HepG2 (cell line): Measurements from ENCODE around the gene IFNG-AS1. TPM values are rescaled to one million over a fixed set of nuclear protein-coding genes. Genes with fewer than 3 reads are reported as not detected.

Experiments
- ATAC-seq: fragments of 200-7000 bp; cut with Tn5 transposase; 3 replicates; pipeline ENCODE4 v1.9.1; 2020; ENCODE audit warnings: mild to moderate bottlenecking, moderate library complexity
- BruUV-seq: library from RNA; stranded (reverse); fragments of 400-500 nt; replicated peaks from 2 replicates; lab custom pipeline; 2021; lab: Mats Ljungman, UMichigan
- CTCF ChIA-PET: fragments of 300-600 bp; formaldehyde crosslinking; extraction: SDS; loops from one replicate; lab custom pipeline; 2021; ENCODE audit warnings: low total read pairs, inconsistent platforms, low intra/inter-chr PET ratio; lab: Yijun Ruan, JAX
- POLR2A ChIA-PET: fragments of 350-600 bp; sonication (Branson Sonifier 250); formaldehyde crosslinking; loops from one replicate; lab custom pipeline; 2020; ENCODE audit warnings: antibody characterized with exemption, inconsistent platforms; lab: Yijun Ruan, JAX
- DNase-seq: peaks from one replicate; pipeline ENCODE4 v3.0.0-alpha.2; 2015; ENCODE audit warnings: low spot score
- FAIRE-seq: peaks from 3 replicates; lab custom pipeline; 2011; peaks lifted over from hg19 to GRCh38; lab: Jason Lieb, UNC
- H2AFZ ChIP-seq: one replicate; pipeline ENCODE4 v1.6.1; 2011; ENCODE audit warnings: low read length, inconsistent platforms
- H3K27ac ChIP-seq: fragments of 300-600 bp; 3 replicates; pipeline ENCODE4 v1.8.0; 2011; ENCODE audit warnings: mixed run types, mild to moderate bottlenecking, mixed read lengths, low read length, inconsistent platforms; ENCODE audit not compliant: insufficient read depth; ENCODE audit errors: extremely low read length
- H3K27me3 ChIP-seq, 2 experiments: fragments of 200-600 bp in 1 of 2; 2 replicates in 1 of 2; 3 replicates in 1 of 2; pipeline versions ENCODE4 v1.6.0 to v1.8.0; 2011; ENCODE audit warnings: low read length in 2 of 2, mild to moderate bottlenecking in 2 of 2, moderate library complexity in 2 of 2, inconsistent platforms in 1 of 2; ENCODE audit not compliant: insufficient read depth in 2 of 2, control insufficient read depth in 1 of 2
- H3K36me3 ChIP-seq, 2 experiments: fragments of 200-600 bp in 1 of 2; replicated peaks in 1 of 2; 2 replicates in 1 of 2; 3 replicates in 1 of 2; pipeline versions ENCODE4 v1.5.1 to v1.8.0; 2011; ENCODE audit warnings: low read length in 2 of 2, inconsistent platforms in 1 of 2; ENCODE audit not compliant: insufficient read depth in 2 of 2, control insufficient read depth in 1 of 2
- H3K4me1 ChIP-seq: 2 replicates; pipeline ENCODE4 v1.5.1; 2012; ENCODE audit warnings: low read length, inconsistent platforms; ENCODE audit not compliant: insufficient read depth
- H3K4me2 ChIP-seq: 2 replicates; pipeline ENCODE4 v1.6.0; 2011; ENCODE audit warnings: low read depth, low read length, inconsistent platforms
- H3K4me3 ChIP-seq, 3 experiments: fragments of 200-600 bp in 1 of 3; sonication (generic), shearing (Covaris generic) in 1 of 3; replicated peaks in 1 of 3; 2 replicates each; pipeline ENCODE4 v1.5.1; 2011 to 2016; ENCODE audit warnings: low read length in 3 of 3, inconsistent platforms in 2 of 3, low read depth in 2 of 3, mild to moderate bottlenecking in 2 of 3, control low read depth in 1 of 3, mixed read lengths in 1 of 3; ENCODE audit not compliant: insufficient read depth in 1 of 3
- H3K79me2 ChIP-seq: one replicate; pipeline ENCODE4 v1.6.1; 2011; ENCODE audit warnings: low read length, inconsistent platforms; ENCODE audit not compliant: insufficient read depth
- H3K9ac ChIP-seq: 2 replicates; pipeline ENCODE4 v1.6.0; 2011; ENCODE audit warnings: mild to moderate bottlenecking, low read depth, low read length, inconsistent platforms; ENCODE audit not compliant: insufficient read depth
- H3K9me3 ChIP-seq: 2 replicates; pipeline ENCODE4 v1.5.1; 2012; ENCODE audit warnings: mild to moderate bottlenecking, low read length
- H4K20me1 ChIP-seq: 2 replicates; pipeline ENCODE4 v1.6.0; 2011; ENCODE audit warnings: inconsistent platforms, mild to moderate bottlenecking, low read length, moderate library complexity; ENCODE audit not compliant: insufficient read depth
- CEBPB ChIP-seq: IDR thresholded peaks from 2 replicates; pipeline ENCODE4 v1.6.1; 2011; ENCODE audit warnings: low read depth, low read length, improper control_type of control experiment, borderline replicate concordance
- MED1 ChIP-seq: sonication (generic); formaldehyde crosslinking; IDR thresholded peaks from 2 replicates; pipeline ENCODE4 v1.4.0; 2020; ENCODE audit warnings: missing genetic modification reagents
- ZNF562 ChIP-seq: sonication (generic); formaldehyde crosslinking; IDR thresholded peaks from 2 replicates; pipeline ENCODE4 v1.8.0; 2022; ENCODE audit warnings: missing genetic modification reagents, borderline replicate concordance
- ZNF597 ChIP-seq: sonication (generic); formaldehyde crosslinking; IDR thresholded peaks from 2 replicates; pipeline ENCODE4 v1.5.0; 2020; ENCODE audit warnings: missing genetic modification reagents
- WGBS: methylation state at CpG from one replicate; pipeline ENCODE4 v1.1.6; 2017; ENCODE audit warnings: low lambda C conversion rate; 5-methylcytosine and 5-hydroxymethylcytosine counted together
- in situ Hi-C: cut with HindIII; loops from 2 replicates; pipeline ENCODE4 v1.10.0; 2017; ENCODE audit warnings: low pct_unique_long_range_greater_than_20kb; ENCODE audit not compliant: extremely low pct_ligation_motif_present
- intact Hi-C: fragments of 100-400 bp; cut with micrococcal nuclease; formaldehyde crosslinking; loops from one replicate; pipeline ENCODE4 v1.10.0; 2022; ENCODE audit not compliant: unreplicated experiment
- polyA plus RNA-seq, 8 experiments: library from polyadenylated mRNA; depleted of rRNA in 3 of 8; stranded (reverse) in 7 of 8; unstranded in 1 of 8; fragments of >200 nt; fragmentation: Illumina TruSeq in 4 of 8; extraction: Trizol in 4 of 8; gene quantifications; 2 replicates each; pipeline versions ENCODE4 v1.2.1 to v1.2.3, GENCODE V29; 2011 to 2016; ENCODE audit warnings: low read depth in 4 of 8, missing spikeins in 1 of 8, mixed read lengths in 1 of 8; ENCODE audit not compliant: insufficient read depth in 1 of 8
- total RNA-seq, 5 experiments: library from RNA; depleted of rRNA; stranded (reverse); fragments of >200 nt; fragmentation: Illumina TruSeq; extraction: Trizol; gene quantifications; 2 replicates each; pipeline ENCODE4 v1.2.3, GENCODE V29; 2016; ENCODE audit warnings: low read depth in 1 of 5
- TF ChIP-seq, protein P1 (sequence below): IDR thresholded peaks from 2 replicates; pipeline ENCODE4 v1.6.1; 2018; ENCODE audit warnings: missing genetic modification reagents, mild to moderate bottlenecking, missing compliant biosample characterization
- TF ChIP-seq, protein P2 (sequence below), 2 experiments: fragments of 450-650 bp in 1 of 2; sonication (generic) in 1 of 2; formaldehyde crosslinking; IDR thresholded peaks; 2 replicates each; pipeline versions ENCODE4 v1.5.0 to v1.8.0; 2020 to 2022; ENCODE audit warnings: mild to moderate bottlenecking in 1 of 2, missing genetic modification reagents in 1 of 2

Gene IFNG-AS1
- total and polyA plus RNA-seq, 2 of the 13 experiments (the other 11 are each of a cell fraction or from before 2014, with no cell fraction given) = not detected

DNA sequence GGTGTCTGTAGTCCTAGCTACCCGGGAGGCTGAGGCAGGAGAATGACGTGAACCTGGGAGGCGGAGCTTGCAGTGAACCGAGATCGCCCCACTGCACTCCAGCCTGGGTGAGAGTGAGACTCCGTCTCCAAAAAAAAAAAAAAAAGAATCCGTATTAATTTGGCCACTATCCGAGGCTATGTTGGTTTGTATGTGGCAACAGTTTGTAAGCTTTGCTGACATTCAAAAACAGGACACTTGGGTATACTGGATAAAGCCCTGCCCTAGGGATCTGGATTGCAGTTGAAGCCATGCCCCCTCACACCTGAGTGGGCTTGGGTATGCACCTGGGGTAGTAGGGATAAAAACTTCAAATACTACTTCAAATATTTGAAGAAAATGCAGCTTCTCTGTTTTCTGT lies 14.5 kb downstream of the IFNG-AS1 start (continued):
- TF ChIP-seq, protein P1, sequence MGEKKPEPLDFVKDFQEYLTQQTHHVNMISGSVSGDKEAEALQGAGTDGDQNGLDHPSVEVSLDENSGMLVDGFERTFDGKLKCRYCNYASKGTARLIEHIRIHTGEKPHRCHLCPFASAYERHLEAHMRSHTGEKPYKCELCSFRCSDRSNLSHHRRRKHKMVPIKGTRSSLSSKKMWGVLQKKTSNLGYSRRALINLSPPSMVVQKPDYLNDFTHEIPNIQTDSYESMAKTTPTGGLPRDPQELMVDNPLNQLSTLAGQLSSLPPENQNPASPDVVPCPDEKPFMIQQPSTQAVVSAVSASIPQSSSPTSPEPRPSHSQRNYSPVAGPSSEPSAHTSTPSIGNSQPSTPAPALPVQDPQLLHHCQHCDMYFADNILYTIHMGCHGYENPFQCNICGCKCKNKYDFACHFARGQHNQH (CRISPR knock-in tag) = no peak
- TF ChIP-seq ZNF562 (CRISPR knock-in tag) = no peak

DNA sequence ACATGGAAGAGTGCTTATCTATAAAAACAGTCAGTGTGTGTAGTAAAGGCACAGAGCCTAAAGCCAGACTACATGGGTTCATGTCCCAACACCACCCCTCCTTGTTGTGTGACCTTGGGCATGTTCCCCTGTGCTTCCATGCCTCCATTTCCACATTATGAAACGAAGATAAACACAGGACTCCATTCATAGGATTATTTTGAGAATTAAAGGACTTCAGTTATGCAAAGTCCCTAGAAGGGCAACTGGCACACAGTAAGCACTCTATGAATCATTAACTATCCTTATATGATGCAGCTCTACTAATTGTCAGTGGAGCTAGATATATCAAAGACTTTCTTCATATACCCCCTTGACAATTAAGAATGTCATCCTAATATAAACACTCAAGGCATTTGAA lies 17.8 kb downstream of the IFNG-AS1 start:
- Histone ChIP-seq H3K4me3 (no peak overlapping the region), H2AFZ (no peak overlapping the region), H3K9ac (no peak overlapping the region), H3K79me2 (no peaks in the 10 kb centered on the region), H3K9me3 (no peaks in the 10 kb centered on the region), H3K27ac (no peak overlapping the region), H4K20me1 (no peaks in the 10 kb centered on the region), H3K27me3 (peaks cover 0 to 6% of the 10 kb centered on the region in 2 experiments; a peak in 1 of 5 replicates), H3K4me2 (no peak overlapping the region), H3K4me1 (no peaks in the 10 kb centered on the region), H3K36me3 (no peaks in the 10 kb centered on the region)
- 6% methylated on average over 1 of the region's 1 CpG for WGBS
- no peak for FAIRE-seq
- no peak for ATAC-seq
- CTCF ChIA-PET = no interaction called here
- in situ Hi-C loops (no loop called here), intact Hi-C loops (no loop called here)
- POLR2A ChIA-PET = no interaction called here
- no peak for DNase-seq
- no peak for TF ChIP-seq ZNF597
- no TSS peak for BruUV-seq

DNA sequence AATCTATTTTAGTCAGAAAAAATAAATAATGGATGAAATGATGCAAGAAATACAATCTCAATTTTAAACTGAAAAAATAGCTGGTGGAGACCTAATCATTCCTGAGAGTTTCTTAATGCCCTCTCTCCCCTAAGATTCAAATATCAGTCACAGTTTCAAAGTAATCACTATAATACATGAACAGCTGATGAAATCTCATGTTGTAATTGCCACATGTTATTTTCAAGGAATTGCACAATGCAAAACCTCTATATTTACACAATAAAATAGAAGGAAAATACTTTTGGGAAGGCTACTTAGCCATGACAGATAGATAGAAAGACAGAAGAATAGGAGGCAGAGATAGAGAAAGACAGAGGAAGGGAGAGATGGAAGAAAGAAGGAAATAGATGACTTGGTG lies 18.2 kb downstream of the IFNG-AS1 start:
- POLR2A ChIA-PET = no interaction called here
- CTCF ChIA-PET = no interaction called here
- Histone ChIP-seq H3K9ac (no peak overlapping the region), H3K27me3 (peaks cover 0 to 6% of the 10 kb centered on the region in 2 experiments; a peak in 1 of 5 replicates), H3K4me3 (no peak overlapping the region), H3K4me1 (no peaks in the 10 kb centered on the region), H3K36me3 (no peaks in the 10 kb centered on the region), H3K27ac (no peak overlapping the region), H2AFZ (no peak overlapping the region), H3K4me2 (no peak overlapping the region), H3K79me2 (no peaks in the 10 kb centered on the region), H3K9me3 (no peaks in the 10 kb centered on the region), H4K20me1 (no peaks in the 10 kb centered on the region)
- DNase-seq = no peak
- intact Hi-C loops (no loop called here), in situ Hi-C loops (no loop called here)
- BruUV-seq = no TSS peak
- TF ChIP-seq CEBPB (peak; percentile 43; the same call in 1 of the 2 replicates), MED1 (CRISPR knock-in tag) (no peak)
- TF ChIP-seq, protein P2, sequence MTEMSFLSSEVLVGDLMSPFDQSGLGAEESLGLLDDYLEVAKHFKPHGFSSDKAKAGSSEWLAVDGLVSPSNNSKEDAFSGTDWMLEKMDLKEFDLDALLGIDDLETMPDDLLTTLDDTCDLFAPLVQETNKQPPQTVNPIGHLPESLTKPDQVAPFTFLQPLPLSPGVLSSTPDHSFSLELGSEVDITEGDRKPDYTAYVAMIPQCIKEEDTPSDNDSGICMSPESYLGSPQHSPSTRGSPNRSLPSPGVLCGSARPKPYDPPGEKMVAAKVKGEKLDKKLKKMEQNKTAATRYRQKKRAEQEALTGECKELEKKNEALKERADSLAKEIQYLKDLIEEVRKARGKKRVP (CRISPR knock-in tag; IDR thresholded peaks at IDR 0.05) = 0 out of 4 replicates have a peak, but pooled peaks of 1 of the 2 experiments have one; percentile 24
- FAIRE-seq = no peak
- ATAC-seq = no peak
